ENCODE data around the gene CLDND2. TPM values are rescaled to one million over a fixed set of nuclear protein-coding genes. Genes with fewer than 3 reads are reported as not detected.

The CLDND2 gene
- total RNA-seq, 1 donor from 2014 or later = not detected

GRCh38 chr19:51337141-51337860 lies 31.5 kb downstream of the CLDND2 start:
- Histone ChIP-seq H3K27me3 (no peaks in the 10 kb centered on the region), H3K4me3 (no peak overlapping the region), H3K27ac (no peak overlapping the region), H3K4me1 (peaks cover 0 to 4% of the 10 kb centered on the region in 2 donors), H3K36me3 (no peaks in the 10 kb centered on the region), H3K9me3 (no peaks in the 10 kb centered on the region)
- intact Hi-C loops (cut with DNase I) = no loop called here
- no peak for DNase-seq (ENCODE audit: low spot score in 2 of 2)
- no peak for TF ChIP-seq CTCF (IDR thresholded peaks at IDR 0.05)

- no peak overlapping the region for H3K4me3 ChIP-seq
- H3K36me3 ChIP-seq = no peaks in the 10 kb centered on the region
- DNase-seq (ENCODE audit: low spot score in 2 of 2) = no peak
- H3K9me3 ChIP-seq = no peaks in the 10 kb centered on the region
- intact Hi-C loops (cut with DNase I) = no loop called here
- H3K27ac ChIP-seq = no peak overlapping the region
- H3K4me1 ChIP-seq = no peaks in the 10 kb centered on the region
- H3K27me3 ChIP-seq = no peaks in the 10 kb centered on the region
- no peak for TF ChIP-seq CTCF (IDR thresholded peaks at IDR 0.05)
Observed at GRCh38 chr19:51333836-51334460, 34.9 kb downstream of the CLDND2 start.

DNA sequence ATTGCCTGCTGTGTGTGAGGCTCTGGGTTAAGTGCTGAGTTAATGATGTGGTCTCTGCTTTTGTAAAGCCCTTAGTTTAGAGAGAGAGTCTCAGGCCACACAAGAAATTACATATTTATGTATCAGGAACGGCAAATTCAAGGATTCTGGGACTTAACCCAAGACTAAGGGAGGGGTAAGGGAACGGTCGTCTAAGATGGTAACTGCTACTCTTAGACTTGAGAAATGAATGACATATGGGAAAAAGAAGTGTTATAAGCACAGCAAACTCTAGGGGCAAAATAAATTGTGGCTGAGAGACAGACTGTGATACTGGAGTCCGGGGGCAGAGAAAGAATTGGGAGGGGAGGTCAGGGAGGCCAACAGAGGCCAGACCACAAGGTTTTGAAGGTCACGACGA lies 37.1 kb downstream of the CLDND2 start:
- H3K27me3 ChIP-seq = no peaks in the 10 kb centered on the region
- H3K4me1 ChIP-seq = peaks cover 0 to 3% of the 10 kb centered on the region in 2 donors
- no peak for TF ChIP-seq CTCF (IDR thresholded peaks at IDR 0.05)
- no peaks in the 10 kb centered on the region for H3K36me3 ChIP-seq
- DNase-seq (ENCODE audit: low spot score in 2 of 2) = no peak
- intact Hi-C loops (cut with DNase I) = no loop called here
- no peaks in the 10 kb centered on the region for H3K9me3 ChIP-seq
- H3K27ac ChIP-seq = no peak overlapping the region
- H3K4me3 ChIP-seq = no peak overlapping the region

DNA sequence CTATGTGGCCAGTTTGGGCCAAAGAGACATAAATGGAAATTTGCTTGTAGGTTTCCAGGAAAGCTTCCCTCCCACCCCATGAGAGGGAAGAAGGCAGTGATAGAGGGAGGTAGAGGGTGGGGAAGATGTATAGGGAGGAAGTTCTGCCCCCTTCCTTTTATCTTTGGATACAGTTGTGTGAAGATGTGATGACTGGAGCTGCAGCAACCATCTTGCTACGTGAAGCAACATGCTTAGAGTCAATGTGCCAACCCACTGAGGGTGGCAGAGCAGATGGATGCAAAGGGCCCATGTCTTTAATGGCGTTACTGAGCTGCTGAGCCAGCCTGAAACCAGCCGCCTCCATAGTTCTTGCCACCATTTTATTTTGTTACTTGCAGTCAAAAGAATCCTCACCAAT lies 37.6 kb downstream of the CLDND2 start:
- intact Hi-C loops (cut with DNase I) = no loop called here
- no peaks in the 10 kb centered on the region for H3K27me3 ChIP-seq

DNA sequence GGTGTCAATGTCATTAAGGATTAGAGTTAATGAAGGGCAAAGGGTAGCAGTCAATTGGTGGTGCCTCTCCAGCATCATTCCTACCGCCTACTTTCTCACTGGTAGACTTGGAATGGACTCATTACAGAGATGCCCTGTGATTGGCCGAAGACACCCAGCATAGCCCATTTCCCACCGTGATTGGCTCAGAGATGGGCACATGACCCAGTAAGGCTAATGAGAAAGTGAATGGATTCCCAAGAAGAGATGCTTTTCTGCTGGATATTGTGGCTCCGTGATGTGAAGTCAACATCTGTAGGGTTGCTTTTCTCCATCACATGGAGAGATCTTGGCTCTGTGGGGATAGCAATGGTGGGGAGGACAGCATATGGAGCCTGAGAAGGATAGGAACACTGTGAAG lies 38.4 kb downstream of the CLDND2 start:
- intact Hi-C loops (cut with DNase I) = no loop called here

More for the DNA sequence above, 37.6 kb downstream of the CLDND2 start:
- H3K4me3 ChIP-seq = no peak overlapping the region
- H3K36me3 ChIP-seq = no peaks in the 10 kb centered on the region
- no peak for TF ChIP-seq CTCF (IDR thresholded peaks at IDR 0.05)
- H3K9me3 ChIP-seq = no peaks in the 10 kb centered on the region
- peaks cover 0 to 3% of the 10 kb centered on the region in 2 donors for H3K4me1 ChIP-seq
- DNase-seq (ENCODE audit: low spot score in 2 of 2) = no peak
- no peak overlapping the region for H3K27ac ChIP-seq

More for the DNA sequence above, 38.4 kb downstream of the CLDND2 start:
- no peak overlapping the region for H3K27ac ChIP-seq
- TF ChIP-seq CTCF (IDR thresholded peaks at IDR 0.05) = no peak
- H3K27me3 ChIP-seq = no peaks in the 10 kb centered on the region
- DNase-seq (ENCODE audit: low spot score in 2 of 2) = no peak
- H3K4me1 ChIP-seq = peaks cover 0 to 3% of the 10 kb centered on the region in 2 donors
- no peaks in the 10 kb centered on the region for H3K36me3 ChIP-seq
- no peak overlapping the region for H3K4me3 ChIP-seq
- no peaks in the 10 kb centered on the region for H3K9me3 ChIP-seq
